Measurements from ENCODE around the gene GP1BA.

GRCh38 chr17:4970273-4970672 is 38.2 kb downstream of the GP1BA start:
- TF ChIP-seq CTCF (IDR thresholded peaks at IDR 0.05 in 4 of 5, conservative IDR thresholded peaks at IDR 0.05 in 1 of 5): no peak
- TF ChIP-seq POLR2A (IDR thresholded peaks at IDR 0.05): no peak
